Neural crest cell (in vitro differentiated cells): Measurements from ENCODE around the gene BCL7A. TPM values are rescaled to one million over a fixed set of nuclear protein-coding genes. Genes with fewer than 3 reads are reported as not detected.

ENCODE experiments used
- DNase-seq: peaks from one replicate; pipeline ENCODE4 v3.0.0; 2021; ENCODE audit warnings: low read depth, mixed read lengths, low spot score
- H3K27ac Mint-ChIP-seq: one replicate; pipeline ENCODE4 v1.8.0; 2021; ENCODE audit warnings: mild to moderate bottlenecking, mixed read lengths; ENCODE audit not compliant: unreplicated experiment
- H3K27me3 Mint-ChIP-seq: 2 replicates; pipeline ENCODE4 v1.8.0; 2021; ENCODE audit warnings: low read depth, mild to moderate bottlenecking, mixed read lengths
- H3K36me3 Mint-ChIP-seq: 2 replicates; pipeline ENCODE4 v1.8.0; 2021; ENCODE audit warnings: low read depth, mild to moderate bottlenecking, mixed read lengths
- H3K4me1 Mint-ChIP-seq: 2 replicates; pipeline ENCODE4 v1.8.0; 2021; ENCODE audit warnings: mixed read lengths
- H3K4me3 Mint-ChIP-seq: one replicate; pipeline ENCODE4 v1.8.0; 2021; ENCODE audit warnings: mild to moderate bottlenecking, mixed read lengths
- H3K9me3 Mint-ChIP-seq: 2 replicates; pipeline ENCODE4 v1.8.0; 2021; ENCODE audit warnings: mixed read lengths
- total RNA-seq: library from RNA; stranded (reverse); gene quantifications from 2 replicates; pipeline ENCODE4 v1.2.1, GENCODE V29; 2021
- TF ChIP-seq, protein P1 (sequence below): fragments of 200-600 bp; sonication (generic); conservative IDR thresholded peaks from 2 replicates; pipeline ENCODE4 v1.5.0; 2021; ENCODE audit warnings: antibody characterized with exemption, mild to moderate bottlenecking

The BCL7A gene
- total RNA-seq, 1 donor from 2014 or later: 57.4 TPM

DNA sequence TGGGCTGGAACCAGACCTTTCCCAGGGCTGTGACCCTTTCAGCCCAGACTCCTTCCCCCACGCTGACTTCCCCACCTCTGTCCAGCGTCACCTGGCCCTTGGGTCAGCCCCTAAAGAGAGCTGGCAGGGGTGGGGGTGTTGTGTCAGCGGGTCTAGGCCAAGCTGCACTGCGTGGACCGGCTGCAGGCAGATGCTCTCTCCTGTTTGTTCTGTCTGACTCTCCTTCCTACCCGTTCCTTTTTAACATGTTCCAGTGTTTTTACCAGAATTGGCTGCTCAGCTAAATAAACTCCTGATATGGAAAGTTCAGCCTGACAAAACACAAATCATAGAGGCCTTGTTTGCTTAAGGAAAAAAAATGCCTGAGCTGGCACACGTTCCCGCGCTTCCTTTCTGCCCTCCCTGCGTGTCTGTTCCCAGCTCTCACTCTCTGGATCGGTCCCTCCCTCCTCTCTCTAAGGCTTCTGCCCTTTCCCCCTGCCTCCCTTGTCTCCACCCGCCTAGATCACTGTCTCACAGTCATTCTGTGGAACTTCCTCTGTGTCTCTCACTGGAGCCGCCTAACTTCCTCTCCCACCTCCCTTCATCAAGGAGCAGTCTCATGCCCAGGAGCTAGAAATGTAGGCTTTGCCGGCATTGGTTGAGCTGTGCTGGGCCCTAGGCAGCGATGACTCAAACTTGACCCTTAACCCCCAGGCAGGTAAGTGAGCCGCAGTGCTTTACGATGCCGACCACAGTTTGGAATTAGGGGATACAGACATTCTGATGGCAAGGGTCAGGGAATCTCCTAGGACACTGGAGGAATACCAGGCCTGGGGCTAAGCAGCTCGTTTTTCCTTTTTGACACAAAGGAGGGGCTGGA is 41.4 kb downstream of the BCL7A start:
- Mint-ChIP-seq H3K9me3 (no peaks in the 10 kb centered on the region), H3K4me1 (peaks cover 35% of the 10 kb centered on the region), H3K27me3 (peaks cover 4% of the 10 kb centered on the region), H3K4me3 (peak overlapping the region; percentile 45), H3K36me3 (peaks cover 7% of the 10 kb centered on the region), H3K27ac (peak overlapping the region; percentile 54)
- DNase-seq: no peak
- TF ChIP-seq, protein P1, sequence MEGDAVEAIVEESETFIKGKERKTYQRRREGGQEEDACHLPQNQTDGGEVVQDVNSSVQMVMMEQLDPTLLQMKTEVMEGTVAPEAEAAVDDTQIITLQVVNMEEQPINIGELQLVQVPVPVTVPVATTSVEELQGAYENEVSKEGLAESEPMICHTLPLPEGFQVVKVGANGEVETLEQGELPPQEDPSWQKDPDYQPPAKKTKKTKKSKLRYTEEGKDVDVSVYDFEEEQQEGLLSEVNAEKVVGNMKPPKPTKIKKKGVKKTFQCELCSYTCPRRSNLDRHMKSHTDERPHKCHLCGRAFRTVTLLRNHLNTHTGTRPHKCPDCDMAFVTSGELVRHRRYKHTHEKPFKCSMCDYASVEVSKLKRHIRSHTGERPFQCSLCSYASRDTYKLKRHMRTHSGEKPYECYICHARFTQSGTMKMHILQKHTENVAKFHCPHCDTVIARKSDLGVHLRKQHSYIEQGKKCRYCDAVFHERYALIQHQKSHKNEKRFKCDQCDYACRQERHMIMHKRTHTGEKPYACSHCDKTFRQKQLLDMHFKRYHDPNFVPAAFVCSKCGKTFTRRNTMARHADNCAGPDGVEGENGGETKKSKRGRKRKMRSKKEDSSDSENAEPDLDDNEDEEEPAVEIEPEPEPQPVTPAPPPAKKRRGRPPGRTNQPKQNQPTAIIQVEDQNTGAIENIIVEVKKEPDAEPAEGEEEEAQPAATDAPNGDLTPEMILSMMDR: no peak

DNA sequence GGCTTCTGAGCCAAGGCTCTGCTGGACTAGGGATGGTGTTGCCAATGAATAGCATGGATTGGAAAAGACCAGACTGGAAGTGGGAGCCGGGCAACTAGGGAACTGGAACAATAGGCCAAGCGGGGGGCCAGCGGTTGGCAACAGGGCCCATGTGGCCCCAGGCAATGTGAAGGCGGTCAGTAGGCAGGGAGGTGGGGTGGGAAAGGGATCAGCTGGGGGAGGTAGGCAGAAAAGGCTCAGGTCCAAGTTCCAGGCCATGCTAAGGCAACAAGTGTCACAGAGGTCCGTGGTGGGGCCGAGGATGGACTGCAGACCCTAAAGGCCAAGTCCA is 42.0 kb downstream of the BCL7A start:
- no peak for DNase-seq
- peaks cover 40% of the 10 kb centered on the region for H3K4me1 Mint-ChIP-seq
- no peaks in the 10 kb centered on the region for H3K9me3 Mint-ChIP-seq
- peak overlapping the region; percentile 45 for H3K4me3 Mint-ChIP-seq
- H3K27ac Mint-ChIP-seq: peak overlapping the region; percentile 54
- H3K36me3 Mint-ChIP-seq: peaks cover 7% of the 10 kb centered on the region
- H3K27me3 Mint-ChIP-seq: peaks cover 4% of the 10 kb centered on the region
- TF ChIP-seq, protein P1: no peak

DNA sequence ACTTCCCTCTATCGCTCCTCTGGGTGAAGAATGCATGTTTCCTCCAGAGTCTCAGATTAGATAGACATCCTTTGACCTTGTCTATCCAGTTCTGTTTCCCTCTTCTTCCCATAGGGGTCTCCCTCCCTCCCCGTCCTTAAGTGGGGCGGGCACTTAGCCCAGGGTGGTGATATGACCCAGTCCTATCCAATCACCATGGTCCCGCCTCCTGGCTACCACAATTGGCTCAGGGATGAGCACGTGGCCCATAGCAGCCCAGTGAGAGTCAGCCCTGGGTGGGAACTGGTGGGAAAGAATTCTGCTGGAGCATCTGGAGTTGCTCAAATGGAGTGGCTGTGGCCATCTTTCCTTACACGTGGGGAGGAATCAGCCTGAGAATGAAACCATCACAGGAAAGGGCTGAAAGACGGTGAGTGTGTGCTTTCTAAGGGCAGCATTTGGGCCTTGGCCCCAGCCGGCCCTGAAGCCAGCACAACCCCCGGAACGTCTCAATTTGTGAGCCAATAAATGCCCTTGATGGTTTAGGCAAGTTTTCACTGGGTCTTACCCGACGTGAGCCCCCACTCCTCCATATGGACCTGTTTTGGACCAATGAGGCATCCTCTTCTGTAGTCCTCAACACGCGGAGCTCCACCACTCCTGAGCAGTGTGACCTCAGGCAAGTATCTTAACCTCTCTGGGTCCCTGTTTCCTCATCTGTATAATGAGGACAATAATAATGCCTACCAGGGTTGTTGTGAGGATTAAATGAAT is 42.5 kb downstream of the BCL7A start:
- TF ChIP-seq, protein P1: peak; percentile 49
- Mint-ChIP-seq H3K27ac (peak overlapping the region; percentile 54), H3K36me3 (peaks cover 7% of the 10 kb centered on the region), H3K27me3 (peaks cover 4% of the 10 kb centered on the region), H3K9me3 (no peaks in the 10 kb centered on the region), H3K4me3 (peak overlapping the region; percentile 45), H3K4me1 (peaks cover 40% of the 10 kb centered on the region)
- DNase-seq: peak; percentile 59

DNA sequence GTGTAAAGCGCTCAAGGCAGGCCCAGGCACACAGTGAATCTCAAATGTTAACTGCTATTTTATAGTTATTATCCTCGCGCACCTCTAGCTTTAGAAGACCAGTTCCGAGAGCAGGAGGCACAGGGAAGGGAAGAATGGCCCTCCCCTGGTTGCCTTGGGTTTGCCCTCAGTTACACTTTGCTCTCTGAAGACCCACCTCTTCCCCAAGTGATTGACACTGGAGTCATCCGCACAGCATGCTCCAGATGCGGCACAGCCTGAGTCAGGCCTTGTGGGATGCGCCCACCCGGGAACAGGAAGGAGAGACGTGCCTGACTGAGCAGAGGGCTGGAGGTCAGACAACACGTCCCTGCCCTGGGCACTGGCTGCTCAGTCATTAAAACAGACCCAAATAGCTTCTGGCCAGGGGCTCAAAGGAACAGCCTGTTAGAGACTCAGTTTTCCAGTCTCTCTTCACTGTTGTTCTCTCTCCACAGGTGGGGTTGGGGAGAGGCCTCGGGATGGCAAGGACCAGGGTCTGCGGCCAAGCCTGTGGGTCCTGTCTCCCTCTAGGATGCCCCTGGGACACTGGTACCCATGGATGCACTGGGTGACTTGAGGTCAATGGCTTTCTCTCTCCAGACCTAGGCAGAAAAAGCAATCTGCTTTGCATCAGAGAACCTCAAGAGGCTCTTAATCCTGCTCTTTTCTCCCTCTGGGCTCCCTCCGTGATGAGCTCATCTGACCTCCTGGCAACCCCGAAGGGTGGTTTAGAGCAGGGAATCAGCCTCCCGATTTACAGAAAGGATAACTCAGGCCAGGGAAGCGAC is 43.3 kb downstream of the BCL7A start:
- TF ChIP-seq, protein P1: no peak
- peak; percentile 30 for DNase-seq
- Mint-ChIP-seq H3K27ac (peak overlapping the region; percentile 81), H3K9me3 (no peaks in the 10 kb centered on the region), H3K4me1 (peaks cover 40% of the 10 kb centered on the region), H3K36me3 (peaks cover 7% of the 10 kb centered on the region), H3K27me3 (peaks cover 4% of the 10 kb centered on the region), H3K4me3 (peak overlapping the region; percentile 32)

DNA sequence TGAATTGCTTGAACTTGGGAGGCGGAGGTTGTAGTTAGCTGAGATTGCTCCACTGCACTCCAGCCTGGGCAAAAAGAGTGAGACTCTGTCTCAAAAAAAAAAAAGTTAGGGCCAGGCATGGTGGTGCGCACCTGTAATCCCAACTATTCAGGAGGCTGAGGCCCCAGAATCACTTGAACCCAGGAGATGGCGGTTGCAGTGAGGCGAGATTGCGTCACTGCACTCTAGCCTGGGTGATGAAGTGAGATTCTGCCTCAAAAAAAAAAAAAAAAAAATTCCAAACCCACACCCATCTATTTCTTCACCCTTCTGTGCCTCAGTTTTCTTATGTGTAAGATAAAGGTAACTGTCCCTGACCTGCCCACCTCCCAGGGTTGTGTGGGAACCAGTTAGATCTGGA is 45.9 kb downstream of the BCL7A start:
- H3K36me3 Mint-ChIP-seq: peaks cover 4% of the 10 kb centered on the region
- H3K27ac Mint-ChIP-seq: no peak overlapping the region
- H3K4me1 Mint-ChIP-seq: peaks cover 42% of the 10 kb centered on the region
- H3K9me3 Mint-ChIP-seq: no peaks in the 10 kb centered on the region
- TF ChIP-seq, protein P1: no peak
- no peak for DNase-seq
- no peak overlapping the region for H3K4me3 Mint-ChIP-seq
- H3K27me3 Mint-ChIP-seq: peaks cover 4% of the 10 kb centered on the region
